PC-9 (cell line): ENCODE data around the gene TBC1D8. TPM values are rescaled to one million over a fixed set of nuclear protein-coding genes. Genes with fewer than 3 reads are reported as not detected.

ENCODE experiments used
- BruUV-seq: library from RNA; stranded (reverse); fragments of 400-500 nt; replicated peaks from 2 replicates; lab custom pipeline; 2021; lab: Mats Ljungman, UMichigan
- CTCF ChIA-PET: fragments of 300-600 bp; sonication (Branson Sonifier 250); formaldehyde crosslinking; loops from one replicate; lab custom pipeline; 2022; ENCODE audit warnings: antibody characterized with exemption; lab: Charles Lee
- POLR2A ChIA-PET: fragments of 300-600 bp; sonication (Branson Sonifier 250); formaldehyde crosslinking; loops from one replicate; lab custom pipeline; 2022; ENCODE audit warnings: antibody characterized with exemption; ENCODE audit not compliant: unreplicated experiment; lab: Charles Lee
- DNase-seq, 2 experiments: peaks; one replicate each; pipeline versions ENCODE4 v3.0.0 to v3.0.0-alpha.2; 2015 to 2022; ENCODE audit warnings: mixed read lengths in 1 of 2
- H2AFZ ChIP-seq: fragments of 200-600 bp; sonication (generic); 2 replicates; pipeline ENCODE4 v1.8.1; 2017; ENCODE audit warnings: antibody characterized with exemption
- H3F3A ChIP-seq: fragments of 200-600 bp; sonication (generic); 2 replicates; pipeline ENCODE4 v1.8.1; 2017; ENCODE audit warnings: antibody characterized with exemption, mild to moderate bottlenecking, low read depth; ENCODE audit not compliant: insufficient read depth
- H3K27ac ChIP-seq: fragments of 200-600 bp; sonication (generic); 2 replicates; pipeline ENCODE4 v1.6.1; 2016; ENCODE audit warnings: mixed run types
- H3K27me3 ChIP-seq: fragments of 200-600 bp; sonication (generic); 2 replicates; pipeline ENCODE4 v1.6.1; 2016; ENCODE audit warnings: low read depth, mixed run types; ENCODE audit not compliant: insufficient read depth
- H3K36me3 ChIP-seq: fragments of 200-600 bp; sonication (generic); 2 replicates; pipeline ENCODE4 v1.6.1; 2016; ENCODE audit warnings: low read depth, mixed run types
- H3K4me1 ChIP-seq: fragments of 200-600 bp; sonication (generic); replicated peaks from 2 replicates; pipeline ENCODE4 v1.6.1; 2016; ENCODE audit warnings: mixed run types; ENCODE audit not compliant: insufficient read depth
- H3K4me2 ChIP-seq: fragments of 200-600 bp; sonication (generic); 2 replicates; pipeline ENCODE4 v1.6.1; 2017; ENCODE audit warnings: mixed run types
- H3K4me3 ChIP-seq: fragments of 200-600 bp; sonication (generic); 2 replicates; pipeline ENCODE4 v1.6.1; 2016; ENCODE audit warnings: mixed run types
- H3K79me2 ChIP-seq: fragments of 200-600 bp; sonication (generic); 2 replicates; pipeline ENCODE4 v1.6.1; 2017; ENCODE audit warnings: low read depth, mixed run types
- H3K9me2 ChIP-seq: fragments of 200-600 bp; sonication (generic); 2 replicates; pipeline ENCODE4 v1.8.1; 2017; ENCODE audit warnings: mild to moderate bottlenecking; ENCODE audit not compliant: insufficient read depth
- H3K9me3 ChIP-seq: fragments of 200-600 bp; sonication (generic); 2 replicates; pipeline ENCODE4 v1.8.1; 2016; ENCODE audit warnings: low read depth; ENCODE audit not compliant: insufficient read depth
- H4K20me1 ChIP-seq: fragments of 200-600 bp; sonication (generic); 2 replicates; pipeline ENCODE4 v1.8.1; 2017; ENCODE audit not compliant: insufficient read depth
- EZH2 ChIP-seq: fragments of 200-600 bp; sonication (generic); IDR thresholded peaks from 2 replicates; pipeline ENCODE4 v1.8.0; 2017; ENCODE audit warnings: antibody characterized with exemption, low read depth
- intact Hi-C: fragments of 100-400 bp; cut with micrococcal nuclease; formaldehyde crosslinking; loops from one replicate; pipeline ENCODE4 v1.10.0; 2022; ENCODE audit not compliant: unreplicated experiment
- total RNA-seq: library from RNA; stranded (reverse); gene quantifications from 2 replicates; pipeline ENCODE4 v1.2.3, GENCODE V29; 2021
- TF ChIP-seq, protein P1 (sequence below): fragments of 200-600 bp; sonication (generic); conservative IDR thresholded peaks from 2 replicates; pipeline ENCODE4 v1.6.1; 2017; ENCODE audit warnings: mixed run types, antibody characterized with exemption, mild to moderate bottlenecking, moderate library complexity

The TBC1D8 gene
- total RNA-seq, 1 experiment from 2014 or later: 25.2 TPM

DNA sequence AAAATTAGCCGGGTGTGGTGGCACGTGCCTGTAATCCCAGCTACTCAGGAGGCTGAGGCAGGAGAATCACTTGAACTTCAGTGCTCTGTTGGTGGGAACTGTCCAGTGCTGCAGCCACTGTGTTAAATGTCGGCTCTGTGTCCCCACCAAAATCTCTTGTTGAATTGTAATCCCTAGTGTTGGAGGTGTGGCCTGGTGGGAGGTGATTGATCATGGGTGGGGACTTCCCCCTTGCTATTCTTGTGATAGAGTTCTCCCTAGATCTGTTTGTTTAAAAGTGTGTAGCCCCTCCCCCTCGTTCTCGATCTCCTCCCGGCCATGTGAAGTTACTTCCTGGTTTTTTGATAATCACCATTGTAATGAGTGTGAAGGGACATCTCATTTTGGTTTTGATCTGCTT lies 158.9 kb downstream of the TBC1D8 start:
- ChIA-PET POLR2A (no interaction called here), CTCF (no interaction called here)
- peaks cover 34% of the 10 kb centered on the region for H3K36me3 ChIP-seq
- no peak overlapping the region for H3K27ac ChIP-seq
- H3K4me2 ChIP-seq: no peak overlapping the region
- H3K79me2 ChIP-seq: no peaks in the 10 kb centered on the region
- BruUV-seq: no TSS peak
- no peak for TF ChIP-seq EZH2
- TF ChIP-seq, protein P1, sequence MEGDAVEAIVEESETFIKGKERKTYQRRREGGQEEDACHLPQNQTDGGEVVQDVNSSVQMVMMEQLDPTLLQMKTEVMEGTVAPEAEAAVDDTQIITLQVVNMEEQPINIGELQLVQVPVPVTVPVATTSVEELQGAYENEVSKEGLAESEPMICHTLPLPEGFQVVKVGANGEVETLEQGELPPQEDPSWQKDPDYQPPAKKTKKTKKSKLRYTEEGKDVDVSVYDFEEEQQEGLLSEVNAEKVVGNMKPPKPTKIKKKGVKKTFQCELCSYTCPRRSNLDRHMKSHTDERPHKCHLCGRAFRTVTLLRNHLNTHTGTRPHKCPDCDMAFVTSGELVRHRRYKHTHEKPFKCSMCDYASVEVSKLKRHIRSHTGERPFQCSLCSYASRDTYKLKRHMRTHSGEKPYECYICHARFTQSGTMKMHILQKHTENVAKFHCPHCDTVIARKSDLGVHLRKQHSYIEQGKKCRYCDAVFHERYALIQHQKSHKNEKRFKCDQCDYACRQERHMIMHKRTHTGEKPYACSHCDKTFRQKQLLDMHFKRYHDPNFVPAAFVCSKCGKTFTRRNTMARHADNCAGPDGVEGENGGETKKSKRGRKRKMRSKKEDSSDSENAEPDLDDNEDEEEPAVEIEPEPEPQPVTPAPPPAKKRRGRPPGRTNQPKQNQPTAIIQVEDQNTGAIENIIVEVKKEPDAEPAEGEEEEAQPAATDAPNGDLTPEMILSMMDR: no peak
- H3K4me1 ChIP-seq: no peaks in the 10 kb centered on the region
- no peak for DNase-seq
- no peaks in the 10 kb centered on the region for H3K27me3 ChIP-seq
- intact Hi-C loops: no loop called here
- H3K9me3 ChIP-seq: no peaks in the 10 kb centered on the region
- peaks cover 14% of the 10 kb centered on the region; the same call in 1 of the 2 replicates for H3F3A ChIP-seq
- no peak overlapping the region for H2AFZ ChIP-seq
- peaks cover 4% of the 10 kb centered on the region; the same call in 1 of the 2 replicates for H4K20me1 ChIP-seq
- H3K4me3 ChIP-seq: no peak overlapping the region
- no peaks in the 10 kb centered on the region for H3K9me2 ChIP-seq

DNA sequence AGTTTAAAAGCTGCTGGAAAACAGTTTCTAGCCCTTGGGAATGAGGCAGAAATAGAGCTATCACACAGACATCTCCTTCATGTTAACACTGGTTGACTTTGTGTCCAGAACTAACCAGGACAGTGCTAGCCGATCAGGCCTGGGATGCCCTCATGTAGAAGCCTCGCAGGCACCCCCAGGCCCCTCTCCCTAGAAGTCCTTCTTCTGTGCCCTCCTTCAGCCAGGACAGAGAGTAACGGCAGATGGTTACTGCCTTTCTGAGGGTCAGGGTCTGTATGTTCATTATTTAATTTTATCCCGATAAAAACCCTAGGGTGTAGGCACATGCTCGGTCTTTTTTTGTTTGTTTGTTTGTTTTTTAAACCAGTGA lies 159.8 kb downstream of the TBC1D8 start:
- H3K79me2 ChIP-seq: no peaks in the 10 kb centered on the region
- peaks cover 14% of the 10 kb centered on the region; the same call in 1 of the 2 replicates for H3F3A ChIP-seq
- H3K4me1 ChIP-seq: no peaks in the 10 kb centered on the region
- no peaks in the 10 kb centered on the region for H3K9me3 ChIP-seq
- H3K27ac ChIP-seq: no peak overlapping the region
- H3K4me2 ChIP-seq: no peak overlapping the region
- ChIA-PET CTCF (no interaction called here), POLR2A (no interaction called here)
- no peak for TF ChIP-seq EZH2
- TF ChIP-seq, protein P1: no peak
- no peaks in the 10 kb centered on the region for H3K27me3 ChIP-seq
- no TSS peak for BruUV-seq
- H4K20me1 ChIP-seq: peaks cover 4% of the 10 kb centered on the region; the same call in 1 of the 2 replicates
- no peaks in the 10 kb centered on the region for H3K9me2 ChIP-seq
- DNase-seq: no peak
- no peak overlapping the region for H2AFZ ChIP-seq
- H3K36me3 ChIP-seq: peaks cover 34% of the 10 kb centered on the region
- intact Hi-C loops: no loop called here
- H3K4me3 ChIP-seq: no peak overlapping the region

DNA sequence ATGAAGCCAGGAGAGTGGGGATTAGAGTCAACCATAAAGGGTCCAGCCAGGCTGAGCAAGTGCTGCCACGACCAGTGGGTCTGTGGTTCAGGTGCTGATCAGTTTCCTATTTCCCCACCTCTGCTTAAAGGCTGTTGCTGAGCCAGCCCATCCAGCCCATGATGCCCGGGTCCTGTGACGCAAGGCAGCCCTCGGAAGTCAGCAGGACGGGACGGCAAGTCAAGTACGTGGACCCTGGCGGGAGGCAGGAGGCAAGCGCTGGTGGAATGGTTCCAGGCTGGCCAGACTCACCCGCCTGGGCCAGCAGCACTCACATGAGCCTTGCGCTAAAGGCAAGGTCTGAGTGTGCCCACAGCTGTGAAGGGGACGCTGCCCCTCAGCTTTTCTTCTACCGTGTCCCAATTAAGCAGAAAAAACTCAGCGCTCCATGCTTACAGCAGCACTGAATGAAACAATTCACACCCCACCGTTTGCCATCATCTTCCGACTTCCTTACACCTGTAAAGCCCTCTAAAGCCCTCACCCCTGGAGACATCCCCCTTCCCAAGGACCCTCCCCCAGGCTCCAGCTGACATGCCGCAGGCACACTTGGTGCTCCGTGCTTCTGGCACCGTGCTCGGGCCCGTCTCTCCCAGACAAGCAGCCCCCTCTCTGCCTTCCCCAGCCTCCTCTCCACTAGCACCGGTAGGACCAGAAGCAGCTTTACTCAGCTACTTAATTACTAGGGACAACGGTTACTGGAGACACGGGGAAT lies 160.4 kb downstream of the TBC1D8 start:
- ChIA-PET CTCF (no interaction called here), POLR2A (no interaction called here)
- peaks cover 4% of the 10 kb centered on the region; the same call in 1 of the 2 replicates for H4K20me1 ChIP-seq
- BruUV-seq: no TSS peak
- no peaks in the 10 kb centered on the region for H3K9me3 ChIP-seq
- no peaks in the 10 kb centered on the region for H3K27me3 ChIP-seq
- no peaks in the 10 kb centered on the region for H3K79me2 ChIP-seq
- H2AFZ ChIP-seq: no peak overlapping the region
- no peak for DNase-seq
- H3K4me1 ChIP-seq: no peaks in the 10 kb centered on the region
- peaks cover 15% of the 10 kb centered on the region; the same call in 1 of the 2 replicates for H3F3A ChIP-seq
- H3K27ac ChIP-seq: no peak overlapping the region
- no peaks in the 10 kb centered on the region for H3K9me2 ChIP-seq
- no peak for TF ChIP-seq EZH2
- TF ChIP-seq, protein P1: no peak
- H3K4me2 ChIP-seq: no peak overlapping the region
- H3K36me3 ChIP-seq: peaks cover 32% of the 10 kb centered on the region
- H3K4me3 ChIP-seq: no peak overlapping the region
- intact Hi-C loops: no loop called here
